HepG2 (cell line): Measurements from ENCODE around the gene GSS. TPM values are rescaled to one million over a fixed set of nuclear protein-coding genes. Genes with fewer than 3 reads are reported as not detected.

Source experiments
- AHR ChIP-seq: IDR thresholded peaks from 2 replicates; pipeline ENCODE4 v1.6.1; 2018; ENCODE audit warnings: missing genetic modification reagents, missing compliant biosample characterization
- CBFB ChIP-seq: sonication (generic); formaldehyde crosslinking; IDR thresholded peaks from 2 replicates; pipeline ENCODE4 v1.4.0; 2020; ENCODE audit warnings: missing genetic modification reagents
- SNAI1 ChIP-seq: sonication (generic); formaldehyde crosslinking; IDR thresholded peaks from 2 replicates; pipeline ENCODE4 v1.5.0; 2020; ENCODE audit warnings: mild to moderate bottlenecking, missing genetic modification reagents, borderline replicate concordance
- STAG1 ChIP-seq: sonication (generic); formaldehyde crosslinking; IDR thresholded peaks from 2 replicates; pipeline ENCODE4 v1.4.0; 2020; ENCODE audit warnings: missing genetic modification reagents
- TFDP2 ChIP-seq: sonication (generic); formaldehyde crosslinking; IDR thresholded peaks from 2 replicates; pipeline ENCODE4 v1.4.0; 2020; ENCODE audit warnings: missing genetic modification reagents
- XBP1 ChIP-seq: sonication (generic); formaldehyde crosslinking; IDR thresholded peaks from 2 replicates; pipeline ENCODE4 v1.5.0; 2020; ENCODE audit warnings: missing genetic modification reagents
- ZNF605 ChIP-seq: sonication (generic); formaldehyde crosslinking; IDR thresholded peaks from 2 replicates; pipeline ENCODE4 v1.8.0; 2022; ENCODE audit warnings: mild to moderate bottlenecking, missing genetic modification reagents
- ZNF704 ChIP-seq: sonication (generic); formaldehyde crosslinking; IDR thresholded peaks from 2 replicates; pipeline ENCODE4 v1.8.1; 2023; ENCODE audit warnings: mild to moderate bottlenecking, inconsistent platforms, moderate library complexity, missing genetic modification reagents, borderline replicate concordance
- ZNF781 ChIP-seq: sonication (generic); formaldehyde crosslinking; IDR thresholded peaks from 2 replicates; pipeline ENCODE4 v1.5.1; 2020; ENCODE audit warnings: borderline replicate concordance, mild to moderate bottlenecking, missing genetic modification reagents; ENCODE audit errors: not compliant biosample characterization
- polyA plus RNA-seq, 8 experiments: library from polyadenylated mRNA; depleted of rRNA in 3 of 8; stranded (reverse) in 7 of 8; unstranded in 1 of 8; fragments of >200 nt; fragmentation: Illumina TruSeq in 4 of 8; extraction: Trizol in 4 of 8; gene quantifications; 2 replicates each; pipeline versions ENCODE4 v1.2.1 to v1.2.3, GENCODE V29; 2011 to 2016; ENCODE audit warnings: low read depth in 4 of 8, missing spikeins in 1 of 8, mixed read lengths in 1 of 8; ENCODE audit not compliant: insufficient read depth in 1 of 8
- total RNA-seq, 5 experiments: library from RNA; depleted of rRNA; stranded (reverse); fragments of >200 nt; fragmentation: Illumina TruSeq; extraction: Trizol; gene quantifications; 2 replicates each; pipeline ENCODE4 v1.2.3, GENCODE V29; 2016; ENCODE audit warnings: low read depth in 1 of 5
- TF ChIP-seq, protein P1 (sequence below): sonication (generic); formaldehyde crosslinking; IDR thresholded peaks from 2 replicates; pipeline ENCODE4 v1.5.1; 2020; ENCODE audit warnings: missing genetic modification reagents, mild to moderate bottlenecking, borderline replicate concordance

The GSS gene
- total and polyA plus RNA-seq, 2 of the 13 experiments (the other 11 are each of a cell fraction or from before 2014, with no cell fraction given) = 80.1 to 102 TPM

DNA sequence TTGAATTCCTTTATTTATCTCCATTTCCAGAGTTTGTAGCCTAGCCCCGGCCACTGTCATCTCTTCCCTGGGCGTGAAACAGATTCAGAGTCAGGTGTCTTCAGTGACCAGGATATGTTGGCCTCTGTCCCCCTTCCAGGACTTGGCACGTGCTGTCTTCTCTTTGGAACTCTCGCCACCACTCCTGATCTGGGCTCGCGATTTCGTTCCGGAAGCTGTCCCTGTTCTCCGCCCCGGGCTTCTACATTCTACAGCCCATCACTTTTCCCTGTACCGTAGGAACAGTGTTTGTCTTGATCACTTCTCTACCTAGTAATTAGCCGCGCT is 739 bp downstream of the GSS start (continued):
- TF ChIP-seq, protein P1, sequence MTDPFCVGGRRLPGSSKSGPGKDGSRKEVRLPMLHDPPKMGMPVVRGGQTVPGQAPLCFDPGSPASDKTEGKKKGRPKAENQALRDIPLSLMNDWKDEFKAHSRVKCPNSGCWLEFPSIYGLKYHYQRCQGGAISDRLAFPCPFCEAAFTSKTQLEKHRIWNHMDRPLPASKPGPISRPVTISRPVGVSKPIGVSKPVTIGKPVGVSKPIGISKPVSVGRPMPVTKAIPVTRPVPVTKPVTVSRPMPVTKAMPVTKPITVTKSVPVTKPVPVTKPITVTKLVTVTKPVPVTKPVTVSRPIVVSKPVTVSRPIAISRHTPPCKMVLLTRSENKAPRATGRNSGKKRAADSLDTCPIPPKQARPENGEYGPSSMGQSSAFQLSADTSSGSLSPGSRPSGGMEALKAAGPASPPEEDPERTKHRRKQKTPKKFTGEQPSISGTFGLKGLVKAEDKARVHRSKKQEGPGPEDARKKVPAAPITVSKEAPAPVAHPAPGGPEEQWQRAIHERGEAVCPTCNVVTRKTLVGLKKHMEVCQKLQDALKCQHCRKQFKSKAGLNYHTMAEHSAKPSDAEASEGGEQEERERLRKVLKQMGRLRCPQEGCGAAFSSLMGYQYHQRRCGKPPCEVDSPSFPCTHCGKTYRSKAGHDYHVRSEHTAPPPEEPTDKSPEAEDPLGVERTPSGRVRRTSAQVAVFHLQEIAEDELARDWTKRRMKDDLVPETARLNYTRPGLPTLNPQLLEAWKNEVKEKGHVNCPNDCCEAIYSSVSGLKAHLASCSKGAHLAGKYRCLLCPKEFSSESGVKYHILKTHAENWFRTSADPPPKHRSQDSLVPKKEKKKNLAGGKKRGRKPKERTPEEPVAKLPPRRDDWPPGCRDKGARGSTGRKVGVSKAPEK = 0 out of 2 replicates have a peak, but pooled peaks have one; percentile 16
- TF ChIP-seq AHR (CRISPR knock-in tag) (no peak), SNAI1 (no peak), TFDP2 (CRISPR knock-in tag) (no peak), ZNF704 (CRISPR knock-in tag) (no peak), XBP1 (CRISPR knock-in tag) (no peak), ZNF781 (CRISPR knock-in tag) (no peak), STAG1 (CRISPR knock-in tag) (no peak), CBFB (CRISPR knock-in tag) (0 out of 2 replicates have a peak, but pooled peaks have one; percentile 8), ZNF605 (no peak)
